Thyroid gland (tissue), 4 donors: ENCODE measurements around the gene HBD.

Source experiments
- POLR2A ChIP-seq, 2 donors: fragments of 450-650 bp; IDR thresholded peaks; one replicate each; pipeline ENCODE4 v1.6.1; 2017; ENCODE audit warnings: antibody characterized with exemption in 2 of 2, mild to moderate bottlenecking in 2 of 2, moderate library complexity in 1 of 2
- TF ChIP-seq, protein P1 (sequence below), 6 experiments: fragments of 200-600 bp in 3 of 6; fragments of 450-650 bp in 3 of 6; sonication (generic) in 3 of 6; IDR thresholded peaks; one replicate each; pipeline ENCODE4 v1.5.1; 2016 to 2019; ENCODE audit warnings: antibody characterized with exemption in 6 of 6, mild to moderate bottlenecking in 2 of 6, inconsistent platforms in 1 of 6, moderate library complexity in 1 of 6

DNA sequence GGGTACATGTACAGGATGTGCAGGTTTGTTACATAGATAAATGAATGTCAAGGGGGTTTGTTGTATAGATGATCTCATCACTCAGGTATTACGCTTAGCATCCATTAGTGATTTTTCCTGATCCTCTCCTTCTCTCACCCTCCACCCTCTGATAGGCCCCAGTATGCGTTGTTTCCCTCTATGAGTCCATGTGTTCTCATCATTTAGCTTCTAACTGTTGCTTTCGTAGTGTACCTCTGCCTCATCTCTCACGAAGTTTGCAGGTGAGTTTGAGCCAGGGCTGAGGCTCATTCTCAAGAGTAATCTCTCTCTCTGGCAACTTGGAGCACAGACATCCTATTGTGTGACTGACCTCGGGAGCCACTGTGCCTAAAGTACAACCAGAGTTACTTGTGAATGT lies 40.1 kb upstream of the HBD start:
- TF ChIP-seq, protein P1, sequence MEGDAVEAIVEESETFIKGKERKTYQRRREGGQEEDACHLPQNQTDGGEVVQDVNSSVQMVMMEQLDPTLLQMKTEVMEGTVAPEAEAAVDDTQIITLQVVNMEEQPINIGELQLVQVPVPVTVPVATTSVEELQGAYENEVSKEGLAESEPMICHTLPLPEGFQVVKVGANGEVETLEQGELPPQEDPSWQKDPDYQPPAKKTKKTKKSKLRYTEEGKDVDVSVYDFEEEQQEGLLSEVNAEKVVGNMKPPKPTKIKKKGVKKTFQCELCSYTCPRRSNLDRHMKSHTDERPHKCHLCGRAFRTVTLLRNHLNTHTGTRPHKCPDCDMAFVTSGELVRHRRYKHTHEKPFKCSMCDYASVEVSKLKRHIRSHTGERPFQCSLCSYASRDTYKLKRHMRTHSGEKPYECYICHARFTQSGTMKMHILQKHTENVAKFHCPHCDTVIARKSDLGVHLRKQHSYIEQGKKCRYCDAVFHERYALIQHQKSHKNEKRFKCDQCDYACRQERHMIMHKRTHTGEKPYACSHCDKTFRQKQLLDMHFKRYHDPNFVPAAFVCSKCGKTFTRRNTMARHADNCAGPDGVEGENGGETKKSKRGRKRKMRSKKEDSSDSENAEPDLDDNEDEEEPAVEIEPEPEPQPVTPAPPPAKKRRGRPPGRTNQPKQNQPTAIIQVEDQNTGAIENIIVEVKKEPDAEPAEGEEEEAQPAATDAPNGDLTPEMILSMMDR (IDR thresholded peaks at IDR 0.05) = no peak
- TF ChIP-seq POLR2A (IDR thresholded peaks at IDR 0.05) = no peak
